ENCODE data around the gene AGTRAP.
A peak's percentile ranks its signal among the peaks of the same experiment; 100 is the strongest.

AGTRAP gene

GRCh38 chr1:11761988-11762406 lies 26.1 kb downstream of the AGTRAP start, which contains the start of gene C1orf167:
TSS of gene C1orf167 (plus strand) at chr1:11762193. CDS start at chr1:11764401, 2,208 bp downstream.
- DNase-seq (ENCODE audit: low read depth in 2 of 2): peak in 1 of 2 donors; percentile 4

- DNase-seq (ENCODE audit: low read depth in 2 of 2): no peak
These were observed 28.2 kb downstream of the AGTRAP start for GRCh38 chr1:11764115-11764514.

GRCh38 chr1:11764519-11764918 lies 28.6 kb downstream of the AGTRAP start:
- no peak for DNase-seq (ENCODE audit: low read depth in 2 of 2)

DNA sequence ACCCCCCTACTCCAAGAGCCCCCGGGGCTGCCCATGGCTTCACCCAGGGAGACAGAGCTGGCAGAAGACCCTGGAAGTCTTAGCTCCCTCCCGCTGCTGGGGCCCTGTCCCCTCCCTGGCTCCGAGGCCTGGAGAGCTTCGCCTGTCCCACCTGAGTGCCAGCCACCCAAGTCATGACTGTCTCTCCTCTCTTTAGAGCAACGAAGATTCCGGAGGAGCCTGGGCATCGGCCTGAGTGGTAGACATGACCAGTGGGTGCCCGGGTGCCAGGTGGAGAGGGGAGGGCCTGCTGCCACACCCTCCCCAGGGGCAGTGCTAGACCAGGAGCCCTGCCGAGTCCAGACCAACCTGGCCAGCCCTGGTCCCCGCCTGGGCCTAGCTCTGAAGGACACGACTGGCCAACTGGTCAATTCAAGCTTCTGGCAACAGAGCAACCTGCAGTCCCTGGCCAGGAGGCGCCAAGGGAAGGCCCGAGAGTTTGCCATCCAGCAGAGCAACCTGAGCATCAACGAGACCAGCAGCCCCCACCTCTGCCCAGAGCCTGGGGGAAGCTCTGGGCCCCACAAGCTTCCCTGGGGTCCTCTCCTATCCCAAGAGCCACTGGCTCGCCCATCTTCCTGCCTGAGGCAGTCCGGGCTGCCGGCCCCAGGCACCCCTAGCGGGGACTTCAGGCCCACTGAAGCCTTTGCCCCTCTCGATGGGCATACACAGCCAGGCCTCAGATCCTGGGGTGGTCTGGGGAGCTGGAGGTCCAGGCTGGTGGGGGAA lies 29.9 kb downstream of the AGTRAP start:
- DNase-seq (ENCODE audit: low read depth in 2 of 2): no peak

- DNase-seq (ENCODE audit: low read depth in 2 of 2): no peak
These were observed 30.5 kb downstream of the AGTRAP start for GRCh38 chr1:11766429-11766776.

GRCh38 chr1:11767922-11768704 lies 32.2 kb downstream of the AGTRAP start:
- DNase-seq (ENCODE audit: low read depth in 2 of 2): no peak

- DNase-seq (ENCODE audit: low read depth in 2 of 2): no peak
These were observed 32.9 kb downstream of the AGTRAP start for GRCh38 chr1:11768821-11769220.

DNA sequence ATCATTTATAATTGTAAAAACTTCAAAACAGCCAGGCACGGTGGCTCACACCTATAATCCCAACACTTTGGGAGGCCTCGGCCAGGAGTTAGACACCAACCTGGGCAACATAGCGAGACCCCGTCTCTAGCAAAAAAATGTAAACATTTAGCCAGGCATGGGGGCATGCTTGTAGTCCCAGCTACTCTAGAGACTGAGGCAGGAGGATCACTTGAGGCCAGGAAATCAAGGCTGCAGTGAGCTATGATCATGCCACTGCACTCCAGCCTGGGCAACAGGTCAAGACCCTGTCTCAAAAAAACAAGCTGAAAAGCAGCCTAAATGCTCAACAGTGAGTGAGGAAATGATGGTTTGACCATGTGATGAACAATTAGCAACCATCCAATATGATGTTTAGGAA lies 33.3 kb downstream of the AGTRAP start:
- no peak for DNase-seq (ENCODE audit: low read depth in 2 of 2)

- no peak for DNase-seq (ENCODE audit: low read depth in 2 of 2)
These were observed 34.1 kb downstream of the AGTRAP start for GRCh38 chr1:11770011-11770410.

DNA sequence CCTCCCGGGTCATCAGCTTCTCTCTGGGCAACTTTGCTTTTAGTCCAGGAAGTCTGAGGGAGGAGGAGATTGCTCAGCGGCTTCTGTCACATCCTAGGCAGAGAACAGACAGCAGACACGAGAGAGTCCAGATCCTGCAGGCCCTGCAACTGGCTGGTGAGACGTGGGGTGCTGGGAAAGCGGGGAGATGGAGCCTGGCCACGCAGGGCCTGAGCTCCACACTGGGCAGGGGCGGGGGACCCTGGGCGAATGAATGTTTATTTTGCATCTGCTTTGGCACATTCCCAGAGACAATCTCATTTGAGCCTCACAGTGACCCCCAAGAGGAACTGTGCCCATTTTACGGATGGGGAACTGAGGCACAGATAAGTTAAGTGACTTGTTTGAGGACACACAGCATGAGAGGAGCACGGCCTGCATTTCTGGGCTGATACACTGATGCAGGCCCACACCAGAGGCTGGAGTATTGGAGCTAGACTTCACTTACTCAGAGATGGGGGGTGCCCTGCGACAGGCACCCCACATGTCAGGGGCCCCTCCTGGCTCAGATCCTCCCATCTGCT lies 35.6 kb downstream of the AGTRAP start:
- no peak for DNase-seq (ENCODE audit: low read depth in 2 of 2)

- DNase-seq (ENCODE audit: low read depth in 2 of 2): no peak
These were observed 36.5 kb downstream of the AGTRAP start for GRCh38 chr1:11772458-11772857.

GRCh38 chr1:11774753-11775152 lies 38.8 kb downstream of the AGTRAP start:
- DNase-seq (ENCODE audit: low read depth in 2 of 2): no peak

GRCh38 chr1:11777658-11778322 lies 41.9 kb downstream of the AGTRAP start:
- DNase-seq (ENCODE audit: low read depth in 2 of 2): no peak

DNA sequence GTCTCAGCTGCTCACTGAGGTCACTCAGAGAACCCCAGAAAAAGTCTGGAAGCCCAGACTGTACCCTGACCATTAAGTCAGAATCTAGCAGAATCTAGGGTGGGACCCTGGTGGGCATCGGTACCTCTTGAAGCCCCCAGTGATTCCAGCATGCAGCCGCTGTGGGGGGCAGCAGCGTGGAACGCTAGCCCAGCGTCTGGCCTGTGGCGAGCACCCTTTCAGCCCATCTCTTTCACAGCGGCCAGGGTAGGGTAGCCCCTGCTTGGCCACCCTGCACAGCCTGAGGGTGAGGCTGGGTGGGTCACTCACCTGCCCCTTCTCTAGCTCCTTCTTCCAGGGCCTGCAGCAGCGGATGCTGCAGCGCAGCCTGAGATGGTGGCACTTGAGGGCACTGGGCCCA lies 42.4 kb downstream of the AGTRAP start:
- DNase-seq (ENCODE audit: low read depth in 2 of 2): no peak

- no peak for DNase-seq (ENCODE audit: low read depth in 2 of 2)
These were observed 43.1 kb downstream of the AGTRAP start for GRCh38 chr1:11778844-11779623.

- DNase-seq (ENCODE audit: low read depth in 2 of 2): no peak
These were observed 43.9 kb downstream of the AGTRAP start for GRCh38 chr1:11779715-11780379.

GRCh38 chr1:11780380-11781147 lies 44.6 kb downstream of the AGTRAP start:
- DNase-seq (ENCODE audit: low read depth in 2 of 2): no peak

- no peak for DNase-seq (ENCODE audit: low read depth in 2 of 2)
These were observed 45.4 kb downstream of the AGTRAP start for GRCh38 chr1:11781297-11781696.

GRCh38 chr1:11782127-11782708 lies 46.3 kb downstream of the AGTRAP start:
- DNase-seq (ENCODE audit: low read depth in 2 of 2): no peak

DNA sequence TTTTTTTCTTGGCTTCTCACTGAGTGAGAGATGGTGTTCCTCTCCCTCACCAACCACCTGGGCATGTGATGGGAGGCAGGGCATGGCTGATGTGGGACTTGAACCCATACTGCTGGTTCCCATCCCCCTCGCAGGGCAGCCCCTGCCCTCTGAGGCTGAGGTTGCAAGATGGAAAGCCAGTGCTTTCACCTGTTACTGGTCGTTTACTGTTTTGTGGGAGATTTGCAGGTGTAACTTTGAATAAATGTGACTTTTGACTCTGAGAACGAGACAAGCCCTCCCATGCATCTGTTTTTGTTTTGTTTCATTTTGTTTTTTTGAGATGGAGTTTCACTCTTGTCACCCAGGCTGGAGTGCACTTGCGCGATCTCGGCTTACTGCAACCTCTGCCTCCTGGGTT lies 47.6 kb downstream of the AGTRAP start:
- no peak for DNase-seq (ENCODE audit: low read depth in 2 of 2)

All from stimulated activated CD4-positive, alpha-beta T cell treated with anti-CD3 and anti-CD28 coated beads, Interleukin-1b, Interleukin-23, amount 100 ng/mL, for 1 hour (primary cell).